ENCODE data around the gene BMPR1B.

Gene BMPR1B

DNA sequence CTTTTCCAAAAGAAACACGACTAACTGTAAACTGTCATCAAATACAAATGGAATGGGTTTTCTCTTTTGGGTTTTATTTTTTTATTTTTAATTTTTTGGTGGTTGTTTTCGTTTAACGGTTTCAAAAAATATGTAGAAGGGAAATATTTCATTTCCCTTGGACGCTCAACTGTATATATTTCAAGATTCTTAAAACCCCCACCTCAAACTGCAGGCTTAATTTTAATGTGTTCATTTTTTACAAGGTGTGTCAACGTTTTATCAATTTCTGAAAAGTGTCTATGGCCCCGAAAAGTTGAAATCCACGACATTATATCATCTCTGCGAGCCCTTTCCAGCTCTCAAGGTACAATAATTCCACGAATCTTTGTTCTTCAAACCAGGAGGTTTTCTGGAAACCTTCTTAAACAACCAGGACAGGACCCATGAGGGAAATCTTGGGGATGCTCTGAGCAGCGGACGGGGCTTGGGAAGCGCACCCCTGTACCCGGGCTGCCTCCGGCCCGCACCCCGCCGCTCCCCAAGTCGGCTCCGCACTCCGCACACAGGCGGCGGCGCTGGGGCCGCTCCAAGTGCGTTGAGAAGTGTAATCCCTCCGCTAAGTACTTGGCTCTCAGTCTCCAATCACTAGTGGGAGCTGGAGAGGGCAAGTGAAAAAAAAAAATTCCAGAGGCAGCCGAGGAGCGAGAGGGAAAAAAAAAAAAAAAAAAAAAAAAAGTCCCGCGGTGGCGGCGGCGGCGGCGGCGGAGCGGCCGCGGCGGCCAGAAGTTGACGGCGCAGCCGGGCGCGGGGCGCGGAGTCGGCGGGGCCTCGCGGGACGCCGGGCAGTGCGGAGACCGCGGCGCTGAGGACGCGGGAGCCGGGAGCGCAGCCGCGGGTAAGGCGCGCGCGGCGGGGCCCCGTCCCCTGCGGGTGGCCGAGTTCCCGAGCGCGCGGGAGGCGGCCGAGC is at the start of gene BMPR1B:
BMPR1B (plus strand) TSS at position 764 of the 949 bp plus-strand sequence. CDS start 346,470 bp downstream, outside the sequence.
- DNase-seq (ENCODE audit: low read depth in 2 of 3, low spot score in 1 of 3), result no peak

DNA sequence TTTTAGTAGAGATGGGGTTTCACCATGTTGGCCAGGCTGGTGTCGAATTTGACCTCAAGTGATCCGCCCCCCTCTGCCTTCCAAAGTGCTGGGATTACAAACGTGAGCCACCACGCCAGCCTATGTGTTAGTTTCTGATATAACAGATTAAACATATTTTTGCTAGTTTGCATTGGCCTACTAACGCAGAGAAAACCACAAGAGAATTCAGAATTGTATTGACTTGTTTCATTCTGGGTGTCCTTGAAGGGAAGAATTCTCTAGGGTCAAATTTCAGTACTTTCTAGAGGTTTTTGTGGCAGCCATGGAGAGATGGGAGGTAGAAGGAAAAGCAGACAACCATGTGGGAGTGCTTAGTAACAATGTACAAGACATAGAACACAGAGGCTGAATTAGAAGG is 46.1 kb upstream of the BMPR1B start:
- DNase-seq (ENCODE audit: low read depth in 2 of 3, low spot score in 1 of 3), result no peak

DNA sequence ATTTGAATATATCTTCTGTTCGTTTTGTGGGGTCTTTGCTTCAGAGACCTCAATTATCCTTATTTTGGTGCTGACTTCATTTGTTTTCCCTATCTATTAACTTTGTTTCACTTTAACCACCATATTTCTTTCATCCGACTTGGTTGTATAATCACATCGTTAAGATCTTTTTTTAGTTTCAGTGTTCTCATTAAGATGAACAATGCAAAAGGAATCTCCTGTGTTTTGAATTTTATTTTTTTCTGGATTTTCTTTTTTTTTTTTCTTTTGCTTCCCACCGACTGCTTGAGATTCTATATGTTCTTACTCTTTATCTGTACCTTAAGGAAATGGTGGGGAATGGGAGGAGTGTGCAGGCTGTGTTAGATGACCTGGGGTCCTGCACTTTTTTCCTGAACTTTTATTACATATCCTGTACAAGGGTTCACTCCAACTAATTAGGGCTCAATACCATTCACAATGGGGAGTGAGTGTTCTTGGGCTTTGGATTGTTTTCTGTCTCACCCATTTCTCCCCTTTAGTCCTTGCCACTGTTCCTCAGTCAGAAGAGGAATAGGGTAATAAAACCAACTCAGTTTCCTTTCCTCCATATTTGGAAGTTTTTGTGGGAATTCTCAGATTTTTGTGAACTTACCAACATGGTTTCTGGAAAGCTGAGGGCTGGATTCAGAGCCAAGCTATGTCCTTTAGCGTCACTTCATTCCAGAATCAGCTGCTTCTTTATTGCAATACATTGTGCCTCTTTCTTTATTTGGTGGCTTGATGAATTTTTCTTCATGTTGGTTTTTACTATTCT is 43.2 kb upstream of the BMPR1B start:
- no peak for DNase-seq (ENCODE audit: low read depth in 2 of 3, low spot score in 1 of 3)

DNA sequence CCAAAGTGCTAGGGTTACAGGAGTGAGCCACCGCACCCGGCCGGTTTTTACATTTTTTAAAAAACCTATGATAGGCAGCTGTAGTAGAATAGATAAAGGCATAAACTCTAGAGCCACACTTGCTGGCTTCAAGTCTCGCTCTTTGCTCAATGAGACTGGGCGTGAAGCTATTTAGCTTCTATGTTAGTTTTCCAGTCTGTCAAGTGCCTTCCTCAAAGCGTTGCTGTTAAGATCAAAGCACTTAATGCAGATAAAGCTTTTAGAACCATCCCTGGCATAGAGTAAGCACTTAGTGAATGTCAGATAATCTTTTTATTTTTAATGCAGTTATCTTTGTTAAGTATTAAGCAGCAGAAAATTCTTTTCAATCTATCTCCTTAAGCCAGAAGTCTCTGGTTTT is 42.0 kb upstream of the BMPR1B start:
- no peak for DNase-seq (ENCODE audit: low read depth in 2 of 3, low spot score in 1 of 3)

DNA sequence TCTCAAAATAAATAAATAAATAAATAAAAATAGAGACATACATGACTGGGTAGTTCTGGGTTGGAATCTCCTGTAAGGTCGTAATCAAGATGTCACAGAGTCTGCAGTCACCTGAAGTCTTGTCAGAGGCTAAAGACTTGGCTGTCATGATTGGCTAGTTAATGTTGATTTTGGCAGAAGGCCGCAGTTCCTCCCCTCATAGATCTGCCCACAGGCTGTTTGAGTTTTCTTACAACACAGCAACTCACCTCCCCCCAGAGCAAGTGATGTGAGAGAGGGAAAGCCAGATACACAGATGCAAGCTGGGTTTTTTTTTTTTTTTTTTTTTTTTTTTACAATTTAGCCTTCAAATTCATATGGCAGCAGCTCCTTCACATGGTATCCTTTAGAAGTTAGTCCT is 36.4 kb upstream of the BMPR1B start:
- DNase-seq (ENCODE audit: low read depth in 2 of 3, low spot score in 1 of 3), result no peak

DNA sequence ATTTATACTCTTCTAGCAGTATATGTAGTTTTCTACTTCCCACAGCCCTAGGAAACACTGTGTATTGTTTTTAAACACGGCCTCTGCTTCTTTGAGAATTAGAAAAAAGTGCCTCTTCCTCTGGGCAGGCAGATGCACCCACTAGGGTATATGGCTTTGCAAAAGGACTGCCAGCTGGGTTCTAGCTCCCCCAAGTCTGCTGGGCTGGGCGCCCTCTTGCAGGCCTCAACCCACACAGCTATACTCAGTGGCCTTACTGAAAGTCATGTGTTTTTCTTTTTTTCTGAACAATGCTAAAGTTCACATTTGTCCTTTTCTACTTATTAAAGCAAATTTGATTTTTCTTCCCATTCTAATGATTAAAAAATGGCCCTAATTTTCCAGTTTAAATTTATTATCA is 35.5 kb upstream of the BMPR1B start:
- DNase-seq (ENCODE audit: low read depth in 2 of 3, low spot score in 1 of 3), result no peak

DNA sequence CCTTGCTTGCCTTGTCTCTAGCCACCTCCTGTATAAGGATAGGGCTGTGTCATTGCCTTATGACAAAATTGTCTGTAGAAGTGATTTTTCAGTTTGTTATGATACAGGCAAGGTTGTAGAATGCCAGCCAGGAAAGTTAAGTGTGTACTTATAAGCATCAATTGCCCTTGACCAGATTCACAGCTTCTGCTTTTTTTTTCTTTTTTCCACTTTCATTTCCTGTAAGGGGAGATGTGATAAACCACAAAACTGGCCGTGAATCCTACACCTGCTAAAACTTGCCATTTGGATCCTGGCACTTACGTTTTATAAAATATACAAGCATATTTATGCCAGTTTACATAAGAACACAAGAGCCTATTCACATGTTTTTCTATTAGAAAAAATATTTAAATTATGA is 35.0 kb upstream of the BMPR1B start:
- no peak for DNase-seq (ENCODE audit: low read depth in 2 of 3, low spot score in 1 of 3)

DNA sequence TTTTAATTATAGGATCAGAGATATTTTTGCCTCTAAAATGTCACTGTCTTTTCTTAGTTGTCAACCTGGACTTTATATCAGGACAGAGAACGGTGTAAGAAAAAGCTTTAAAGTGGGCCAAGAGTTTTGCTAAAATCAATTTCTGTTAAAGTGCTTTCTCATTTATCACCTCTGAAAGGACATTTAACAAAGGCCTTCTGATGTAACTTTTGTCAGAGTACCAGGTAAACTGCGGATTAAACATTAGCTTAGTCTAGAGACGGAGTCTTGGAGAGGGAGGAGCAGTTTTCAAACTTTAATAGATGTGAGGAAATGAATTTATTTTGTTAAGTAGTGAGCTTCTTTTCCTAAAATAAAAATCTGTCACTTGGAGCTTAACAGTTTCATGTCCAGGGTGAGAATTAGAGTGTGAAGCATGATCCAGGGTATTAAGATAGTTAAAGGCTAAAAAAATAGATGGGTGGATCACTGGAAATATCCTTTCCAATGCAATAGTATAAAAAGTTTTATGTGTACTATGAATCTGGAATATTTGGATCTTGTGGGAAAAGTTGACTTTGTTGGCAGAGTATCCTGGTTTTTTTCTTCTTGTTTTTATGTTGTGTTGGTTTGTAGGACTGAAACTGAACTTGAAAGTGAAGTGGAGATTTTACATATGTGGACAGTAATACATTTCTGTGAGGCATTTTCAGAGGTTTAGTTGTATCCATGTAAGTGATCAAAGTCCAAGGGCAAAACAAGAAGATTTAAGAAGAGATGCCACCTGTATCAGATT is 33.6 kb upstream of the BMPR1B start:
- no peak for DNase-seq (ENCODE audit: low read depth in 2 of 3, low spot score in 1 of 3)

DNA sequence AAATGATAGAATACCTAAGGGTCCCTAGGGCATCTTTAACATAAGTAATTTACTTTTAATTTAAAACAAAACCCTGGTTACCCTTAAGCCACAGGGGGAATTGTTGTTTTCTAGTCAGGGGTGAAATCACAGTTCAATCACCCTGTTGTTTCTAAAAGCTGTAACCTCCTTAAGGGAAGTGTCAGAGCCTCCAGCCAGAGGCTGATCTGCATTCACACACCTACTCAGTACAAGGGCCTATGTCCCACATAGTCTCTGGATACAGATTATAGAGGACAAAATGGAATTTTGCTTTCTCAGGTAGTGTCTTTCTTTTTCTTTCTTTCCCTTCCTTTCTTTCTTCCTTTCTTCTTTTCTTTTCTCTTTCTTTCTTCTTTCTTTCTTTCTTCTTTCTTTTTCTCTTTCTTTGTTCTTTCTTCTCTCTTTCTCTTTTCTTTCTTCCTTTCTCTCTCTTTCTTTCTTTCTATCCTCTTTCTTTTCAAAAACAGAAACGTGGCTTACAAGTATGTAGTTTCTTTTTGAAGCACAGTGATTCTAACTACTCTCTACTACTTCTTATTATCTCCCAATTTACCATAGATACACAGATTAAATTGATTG is 31.1 kb upstream of the BMPR1B start:
- no peak for DNase-seq (ENCODE audit: low read depth in 2 of 3, low spot score in 1 of 3)

DNA sequence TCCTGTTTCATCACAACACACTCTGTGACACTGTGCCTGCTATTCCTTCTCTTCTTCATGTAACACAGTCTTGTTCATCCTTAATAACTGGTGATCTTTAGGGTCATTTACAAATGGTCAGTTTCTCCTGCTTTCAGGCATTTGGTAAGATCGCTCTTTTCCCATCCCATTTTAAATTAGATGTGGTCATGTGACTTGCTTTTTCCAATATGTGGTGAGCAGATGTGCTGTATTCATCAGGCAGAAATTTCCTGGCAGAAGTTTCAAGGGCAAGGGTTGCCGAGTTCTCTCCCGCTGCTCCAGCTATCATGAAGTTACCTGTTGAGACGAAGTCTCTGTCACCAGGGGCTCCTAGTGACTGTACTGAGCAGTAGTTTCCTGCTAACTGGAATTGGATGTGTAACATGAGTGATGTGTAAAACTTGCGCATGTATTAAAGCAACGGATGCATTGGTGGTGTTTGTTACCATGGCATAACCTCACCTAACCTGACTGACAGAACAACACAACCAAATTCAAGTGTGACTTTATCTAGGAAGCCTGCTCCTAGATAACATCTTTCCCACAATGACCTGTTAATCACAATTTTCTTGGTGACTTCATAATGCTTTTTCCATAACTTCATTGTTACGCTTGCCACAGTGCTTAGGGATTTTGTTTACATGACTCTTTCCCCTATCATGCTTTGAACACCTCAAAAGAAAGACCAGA is 29.5 kb upstream of the BMPR1B start:
- no peak for DNase-seq (ENCODE audit: low read depth in 2 of 3, low spot score in 1 of 3)

DNA sequence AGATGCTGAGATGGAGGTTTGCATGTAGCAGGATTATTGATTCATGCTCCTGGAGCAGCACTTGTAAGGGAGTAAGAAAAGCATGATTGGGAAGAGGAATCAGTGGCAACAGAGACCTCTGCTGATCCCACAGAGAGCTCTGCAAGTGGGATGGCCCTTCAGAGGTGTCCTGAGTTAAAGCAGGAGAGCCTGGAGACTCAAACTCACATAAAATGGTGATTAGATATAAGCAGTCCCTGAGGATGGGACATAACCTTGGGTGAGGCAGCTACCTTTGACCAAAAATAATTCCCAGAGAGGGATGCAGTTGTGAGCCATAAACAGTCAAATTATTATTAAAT is 25.4 kb upstream of the BMPR1B start:
- DNase-seq (ENCODE audit: low read depth in 2 of 3, low spot score in 1 of 3), result no peak

DNA sequence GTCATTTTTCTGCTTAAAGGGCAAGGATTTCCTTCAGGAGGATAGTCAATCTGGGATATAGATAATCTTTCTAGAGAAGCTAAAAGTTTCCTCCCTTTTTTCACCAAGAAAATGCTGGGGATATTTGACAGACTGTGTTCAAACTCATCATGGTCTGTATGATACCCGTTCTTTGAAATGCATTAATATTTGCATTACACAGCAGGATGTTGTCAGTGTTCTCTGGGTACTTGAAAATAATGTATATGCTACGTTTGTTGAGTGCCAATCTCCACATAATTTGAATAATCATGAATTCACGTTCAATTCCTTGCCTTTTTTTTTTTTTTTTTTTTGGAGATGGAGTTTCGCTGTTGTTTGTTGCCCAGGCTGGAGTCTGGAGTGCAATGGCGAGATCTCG is 18.0 kb upstream of the BMPR1B start:
- no peak for DNase-seq (ENCODE audit: low read depth in 2 of 3, low spot score in 1 of 3)

DNA sequence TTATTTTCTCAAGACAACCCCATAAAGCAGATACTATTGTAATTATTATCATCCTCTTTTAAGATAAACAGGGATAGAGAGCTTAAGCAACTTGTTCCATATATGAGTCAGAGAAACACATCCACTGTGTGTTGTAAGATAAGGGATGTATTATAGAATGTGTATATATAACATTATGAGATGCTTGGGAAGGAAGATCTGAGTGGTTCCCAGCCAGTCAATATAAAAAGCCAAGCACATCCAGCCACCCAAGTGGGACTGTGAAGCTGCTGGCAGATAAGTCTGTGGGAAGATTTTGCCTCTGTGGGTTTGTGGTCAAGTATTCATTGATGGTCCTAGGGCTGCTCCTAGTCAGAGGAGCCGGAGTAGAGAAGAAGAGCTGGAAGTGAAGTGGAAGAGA is 16.5 kb upstream of the BMPR1B start:
- DNase-seq (ENCODE audit: low read depth in 2 of 3, low spot score in 1 of 3), result no peak

DNA sequence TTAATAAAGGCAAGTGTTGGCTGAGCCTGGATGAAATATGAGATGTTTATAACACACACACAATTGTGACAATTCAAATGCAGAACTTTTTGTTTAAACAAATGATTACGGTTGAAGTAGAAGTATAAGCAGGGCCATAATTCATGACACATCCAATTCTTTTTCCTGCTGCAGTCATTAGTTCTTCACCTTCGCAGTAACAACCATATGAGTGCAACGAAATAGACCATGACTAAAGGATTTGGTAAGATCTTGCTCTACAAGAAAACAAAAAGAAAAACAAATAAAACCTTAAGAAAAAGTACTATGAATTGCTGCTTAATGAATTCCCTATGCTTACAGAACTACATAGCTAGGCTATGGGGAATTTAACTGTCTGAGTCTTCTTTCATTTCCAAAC is 13.9 kb upstream of the BMPR1B start:
- DNase-seq (ENCODE audit: low read depth in 2 of 3, low spot score in 1 of 3), result no peak

DNA sequence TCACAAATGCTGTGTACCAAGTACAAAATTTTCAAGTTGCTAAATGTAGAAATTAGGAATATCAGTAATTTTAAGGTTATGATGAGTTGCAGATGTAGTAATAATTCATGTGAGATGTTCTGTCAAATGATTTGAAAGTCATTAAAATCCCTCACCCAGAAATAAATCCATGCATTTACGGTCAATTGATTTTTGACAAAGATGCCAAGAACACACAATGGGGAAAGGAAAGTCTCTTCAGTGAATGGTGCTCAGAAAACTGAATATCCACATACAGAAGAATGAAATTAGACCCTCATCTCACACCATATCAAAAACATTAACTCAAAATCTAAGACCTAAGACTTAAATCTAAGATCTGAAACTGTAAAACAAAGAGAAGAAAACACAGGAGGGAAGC is 12.9 kb upstream of the BMPR1B start:
- no peak for DNase-seq (ENCODE audit: low read depth in 2 of 3, low spot score in 1 of 3)

DNA sequence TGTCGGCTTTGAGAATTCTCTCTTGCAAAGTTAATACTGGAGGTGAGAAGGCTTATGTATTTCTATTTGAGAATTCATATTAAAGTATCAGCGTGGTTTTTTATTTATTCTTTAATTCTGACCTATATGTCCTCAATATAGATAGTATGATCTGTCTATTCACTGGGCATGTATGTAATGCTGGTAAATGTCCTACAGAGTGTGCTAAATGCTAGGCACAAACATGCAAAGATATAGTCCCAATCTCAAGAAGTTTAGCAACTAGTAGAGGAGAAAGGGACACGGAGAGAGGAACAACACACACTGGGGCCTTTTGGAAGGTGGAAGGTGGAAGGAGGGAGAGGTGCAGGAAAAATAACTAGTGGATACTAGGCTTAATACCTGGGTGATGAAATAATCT is 11.0 kb upstream of the BMPR1B start:
- no peak for DNase-seq (ENCODE audit: low read depth in 2 of 3, low spot score in 1 of 3)

DNA sequence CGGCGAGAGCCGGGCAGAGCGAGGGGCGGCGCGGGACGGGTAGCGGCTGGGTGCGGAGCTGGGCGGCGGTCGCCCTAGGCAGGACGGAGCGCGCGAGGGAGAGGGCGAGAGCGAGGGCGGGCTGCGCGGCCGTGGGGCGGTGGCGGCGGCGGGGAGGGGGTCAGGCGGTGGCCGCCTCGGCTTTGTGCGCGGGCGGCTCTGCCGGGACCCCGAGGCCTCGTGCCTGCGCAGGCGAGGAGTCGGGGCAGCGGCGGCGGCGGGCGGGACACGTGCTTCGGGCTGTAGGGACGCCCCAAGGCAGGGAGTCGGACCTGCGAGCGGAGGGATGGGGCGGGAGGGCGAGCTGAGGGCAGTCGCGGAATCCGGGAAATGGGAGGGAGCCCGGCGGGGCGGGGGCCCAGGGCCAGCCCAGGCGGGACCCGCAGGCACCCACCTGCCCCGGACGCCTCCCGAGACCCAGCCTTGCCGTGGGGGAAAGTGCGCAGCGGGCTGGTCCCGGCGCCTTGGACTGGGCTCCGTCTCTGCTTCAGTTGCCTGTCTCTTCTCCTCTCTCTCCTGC is 465 bp downstream of the BMPR1B start:
- DNase-seq (ENCODE audit: low read depth in 2 of 3, low spot score in 1 of 3), result no peak

DNA sequence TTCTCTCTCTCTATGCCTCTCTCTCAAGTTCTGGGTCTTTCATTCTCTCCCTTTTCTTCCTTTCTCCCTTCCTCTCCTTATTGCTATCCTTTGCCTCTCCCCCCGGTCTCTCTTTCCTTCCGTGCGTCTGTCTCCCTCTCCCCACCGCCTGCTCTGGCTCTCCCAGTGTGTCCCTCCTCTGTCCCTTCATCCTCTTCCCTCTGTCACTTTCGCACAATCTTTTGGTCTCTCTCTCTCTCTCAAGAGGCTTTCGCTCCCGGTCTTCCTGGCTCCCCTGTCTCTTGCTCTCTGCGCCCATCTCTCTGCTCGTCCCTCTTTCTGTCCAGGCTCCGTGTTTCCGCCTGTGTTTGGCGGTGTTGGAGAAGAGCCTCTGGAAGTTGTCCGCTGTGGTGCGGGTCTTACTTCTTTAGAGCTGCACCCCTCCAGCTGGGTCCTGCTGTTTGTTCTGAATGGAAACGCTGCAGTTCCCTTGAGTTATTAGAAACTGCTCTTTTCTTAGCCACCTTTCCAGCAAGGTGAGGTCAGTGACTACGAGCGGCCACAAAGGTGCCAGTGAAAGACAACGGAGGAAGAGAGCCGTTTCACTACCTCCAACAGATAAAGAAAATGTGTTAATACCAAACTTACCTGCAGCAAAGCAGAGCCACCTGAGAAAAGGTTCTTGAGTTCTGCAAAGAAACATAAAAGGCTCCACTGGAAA is 1.1 kb downstream of the BMPR1B start:
- no peak for DNase-seq (ENCODE audit: low read depth in 2 of 3, low spot score in 1 of 3)

DNA sequence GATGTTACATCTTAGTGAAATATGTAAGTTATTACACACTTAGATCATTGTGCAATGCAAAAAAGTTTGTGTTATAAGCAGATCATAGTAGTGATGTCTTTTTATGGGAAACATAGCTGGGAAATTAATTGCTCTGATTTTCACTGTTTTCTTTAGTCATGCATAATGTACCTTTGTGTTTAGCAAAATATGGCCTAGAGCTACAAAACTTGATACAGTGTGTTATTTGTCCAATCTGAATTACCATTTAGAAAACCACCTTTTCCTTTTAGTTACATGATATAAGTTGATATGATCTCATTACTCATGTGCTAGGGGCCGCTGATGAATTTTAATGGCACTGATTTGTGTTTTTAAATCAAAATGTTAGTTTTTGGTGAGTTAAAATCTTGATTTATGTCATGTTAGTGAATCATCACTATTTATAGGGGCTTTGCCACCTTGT is 2.0 kb downstream of the BMPR1B start:
- no peak for DNase-seq (ENCODE audit: low read depth in 2 of 3, low spot score in 1 of 3)

DNA sequence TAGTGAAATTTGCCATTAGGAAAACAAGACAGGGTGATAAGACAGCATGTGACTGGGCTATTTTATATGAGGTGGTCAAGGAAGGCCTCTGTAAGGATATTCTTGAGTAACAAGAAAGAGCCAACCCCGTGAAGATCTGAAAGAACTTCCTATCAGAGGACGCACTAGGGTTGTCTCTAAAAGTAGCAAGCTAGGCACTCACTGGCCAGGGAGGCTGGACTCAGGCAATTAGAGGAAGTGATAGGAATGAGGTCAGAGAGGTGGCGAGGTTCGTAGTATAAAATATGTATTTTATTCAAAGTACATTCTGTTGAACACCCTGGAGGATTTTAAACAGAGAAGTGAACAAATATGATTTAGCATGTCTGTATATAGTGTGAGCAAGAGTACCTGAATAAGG is 4.6 kb downstream of the BMPR1B start:
- DNase-seq (ENCODE audit: low read depth in 2 of 3, low spot score in 1 of 3), result no peak

Measured in stimulated activated CD4-positive, alpha-beta T cell treated with anti-CD3 and anti-CD28 coated beads, Interleukin-12 subunit alpha, Interleukin-12 subunit beta, amount 100 ng/mL, for 48 hours (primary cell).